Hepatocyte (in vitro differentiated cells): ENCODE results near the gene PSMB2.

Source experiments
- CTCF ChIP-seq: fragments of 200-600 bp; sonication (generic); IDR thresholded peaks from 2 replicates; pipeline ENCODE4 v1.5.1; 2016; ENCODE audit warnings: antibody characterized with exemption, mild to moderate bottlenecking; ENCODE audit not compliant: poor library complexity
- EZH2 ChIP-seq: fragments of 200-600 bp; sonication (generic); IDR thresholded peaks from 2 replicates; pipeline ENCODE4 v1.6.1; 2016; ENCODE audit warnings: antibody characterized with exemption, mild to moderate bottlenecking, borderline replicate concordance

- TF ChIP-seq CTCF (no peak), EZH2 (no peak)
Measured at GRCh38 chr1:35576061-35576765, 65.1 kb downstream of the PSMB2 start.
